ENCODE data around the gene C2orf69. TPM values are rescaled to one million over a fixed set of nuclear protein-coding genes. Genes with fewer than 3 reads are reported as not detected.

Gene C2orf69
- total and polyA plus RNA-seq, 12 donors: 4.4 to 11.4 (median 7.7) TPM

DNA sequence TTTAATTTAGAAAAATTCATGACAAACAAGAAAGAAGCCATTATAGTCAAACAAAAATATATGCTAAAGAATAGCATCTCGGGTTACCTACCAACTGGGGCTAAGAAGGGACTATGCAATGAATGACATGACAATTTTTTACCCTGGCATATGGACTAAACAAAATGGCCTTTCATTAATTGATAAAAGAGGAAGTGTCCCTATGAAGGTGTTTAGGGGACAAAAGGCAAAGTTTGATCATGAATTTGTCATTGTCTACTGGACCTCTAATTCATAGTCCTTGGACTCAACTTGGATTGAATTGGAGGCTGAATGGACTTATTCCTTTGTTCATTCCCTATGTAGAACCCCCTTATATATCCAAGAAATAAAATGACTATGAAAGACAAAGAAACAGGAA lies 57.0 kb downstream of the C2orf69 start:
- no peaks in the 10 kb centered on the region for H3K27me3 ChIP-seq
- H3K4me3 ChIP-seq: no peak overlapping the region
- no peak overlapping the region for H3K27ac ChIP-seq
- peaks cover 0 to 68% (median 19%) of the 10 kb centered on the region in 9 donors for H3K36me3 ChIP-seq
- DNase-seq (no peak), ATAC-seq (no peak)
- WGBS, 2 donors: 88 to 100% methylated on average over 1 of the region's 1 CpG
- H3K9me3 ChIP-seq: no peaks in the 10 kb centered on the region
- H3K4me1 ChIP-seq: no peaks in the 10 kb centered on the region
- no peak for TF ChIP-seq CTCF (IDR thresholded peaks at IDR 0.05)
- intact Hi-C loops (cut with DNase I): no loop called here

DNA sequence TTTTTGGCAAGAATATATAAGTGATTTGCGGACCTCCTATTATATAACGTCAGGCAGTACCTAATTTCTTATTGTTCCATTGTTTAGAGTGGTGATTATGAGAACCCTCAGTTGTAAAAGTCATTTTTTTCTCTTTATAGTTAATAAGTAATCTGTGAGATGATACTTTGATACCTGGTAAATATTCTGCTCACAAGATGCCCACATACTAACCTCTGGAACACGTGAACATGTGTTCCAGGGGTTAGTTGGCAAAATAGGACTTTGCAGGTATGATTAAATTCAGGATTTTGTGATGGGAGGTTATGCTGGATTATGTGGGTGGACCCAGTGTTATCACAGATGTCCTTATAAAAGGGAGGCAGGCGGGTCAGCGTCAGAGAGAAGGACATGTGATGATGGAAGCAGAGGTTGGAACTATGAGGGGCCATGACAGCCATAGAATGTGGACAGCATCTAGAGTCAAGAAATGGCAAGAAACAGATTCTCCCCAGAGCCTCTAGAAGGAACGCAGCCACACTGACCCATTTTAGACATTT lies 61.1 kb downstream of the C2orf69 start:
- 86 to 89% methylated on average over 6 of the region's 6 CpGs for WGBS, 2 donors
- H3K36me3 ChIP-seq: peaks cover 0 to 30% (median 0%) of the 10 kb centered on the region in 9 donors
- H3K9me3 ChIP-seq: no peaks in the 10 kb centered on the region
- intact Hi-C loops (cut with DNase I): loop anchor here in 6 of 10 donors (2.0 to 10.0 kb wide), 3 partner anchors 509 to 733 kb away; no protein-coding TSS in a partner anchor
- no peak overlapping the region for H3K4me3 ChIP-seq
- no peaks in the 10 kb centered on the region for H3K27me3 ChIP-seq
- DNase-seq: no peak
- no peak for ATAC-seq
- TF ChIP-seq CTCF (IDR thresholded peaks at IDR 0.05): no peak
- no peak overlapping the region for H3K27ac ChIP-seq
- no peaks in the 10 kb centered on the region for H3K4me1 ChIP-seq

DNA sequence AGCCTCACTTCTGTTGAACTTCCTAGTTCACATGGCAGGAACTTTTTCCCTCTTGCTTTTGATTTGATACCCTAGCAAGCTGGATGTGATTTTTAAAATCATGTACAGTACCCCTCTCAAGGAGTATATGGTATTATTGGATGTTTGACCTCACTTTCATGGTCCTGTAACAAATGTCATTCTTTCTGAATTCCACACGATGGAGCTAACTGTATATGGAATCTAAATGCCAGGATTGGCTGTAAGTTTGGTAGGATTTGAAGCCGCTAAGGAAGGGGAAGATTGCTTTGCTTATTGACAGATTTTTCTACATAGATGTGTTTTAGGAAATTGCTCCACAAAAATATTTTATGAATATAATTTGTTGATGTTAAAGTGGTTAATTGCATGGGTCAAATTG lies 62.6 kb downstream of the C2orf69 start:
- peak; percentile 11 to 61 (median 50) for TF ChIP-seq CTCF (IDR thresholded peaks at IDR 0.05)
- no peak for DNase-seq
- peak in 4 of 8 donors; percentile 28 to 66 (median 46) for ATAC-seq

DNA sequence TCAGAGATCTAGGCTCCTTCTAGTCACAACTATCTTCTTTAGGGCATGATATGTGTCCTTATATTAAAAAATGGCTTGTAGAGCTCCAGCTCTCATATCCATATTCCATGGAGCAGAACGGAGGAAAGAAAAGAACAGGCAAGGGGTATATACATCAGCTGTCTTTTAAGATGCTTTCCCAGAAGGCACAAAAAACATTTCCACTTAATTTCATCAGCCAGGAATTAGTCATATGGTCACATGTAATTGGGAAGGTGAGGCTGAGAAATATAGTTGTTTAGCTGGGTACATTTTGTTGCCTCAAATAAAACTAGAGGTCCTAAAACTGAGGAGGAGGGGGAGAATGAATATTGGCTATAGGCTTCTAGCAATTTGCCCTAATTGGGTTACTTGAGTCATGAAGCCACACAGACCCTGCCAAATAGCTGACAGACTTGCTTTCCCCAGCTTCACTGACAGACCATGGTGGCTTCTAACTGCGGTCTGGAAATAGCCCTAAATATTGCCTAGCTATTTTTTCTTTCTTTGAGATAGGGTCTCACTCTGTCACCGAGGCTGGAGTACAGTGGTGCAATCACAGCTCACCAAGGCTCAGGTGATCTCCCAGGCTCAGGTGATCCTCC lies 64.3 kb downstream of the C2orf69 start:
- Histone ChIP-seq H3K4me3 (no peak overlapping the region), H3K36me3 (peaks cover 0 to 13% (median 0%) of the 10 kb centered on the region in 9 donors), H3K27ac (no peak overlapping the region), H3K9me3 (no peaks in the 10 kb centered on the region), H3K4me1 (peaks cover 0 to 12% (median 4%) of the 10 kb centered on the region in 9 donors), H3K27me3 (no peaks in the 10 kb centered on the region)
- TF ChIP-seq CTCF (IDR thresholded peaks at IDR 0.05): no peak
- intact Hi-C loops (cut with DNase I): loop anchor here in 7 of 10 donors (5.0 to 10.0 kb wide), 3 partner anchors 719 to 729 kb away; no protein-coding TSS in a partner anchor
- DNase-seq (no peak), ATAC-seq (no peak)
- 90 to 92% methylated on average over 3 of the region's 3 CpGs for WGBS, 2 donors

More for the DNA sequence above, 62.6 kb downstream of the C2orf69 start:
- intact Hi-C loops (cut with DNase I): loop anchor here in 6 of 10 donors (2.0 to 10.0 kb wide), 3 partner anchors 507 to 731 kb away; no protein-coding TSS in a partner anchor
- Histone ChIP-seq H3K4me1 (peaks cover 0 to 3% (median 0%) of the 10 kb centered on the region in 9 donors), H3K27ac (no peak overlapping the region), H3K9me3 (no peaks in the 10 kb centered on the region), H3K36me3 (peaks cover 0 to 28% (median 0%) of the 10 kb centered on the region in 9 donors), H3K4me3 (no peak overlapping the region), H3K27me3 (no peaks in the 10 kb centered on the region)
- WGBS, 2 donors: 33% methylated on average over 2 of the region's 2 CpGs

Other genes with a start within 250 kb of the C2orf69 start
- 1 to 10 TPM; 2.5 to 7.1 (median 4.8) TPM for gene FTCDNL1, start 60.1 kb upstream of the C2orf69 start, total RNA-seq
- gene FTCDNL1, start 60.1 kb upstream of the C2orf69 start, polyA plus RNA-seq: under 1 TPM; 0.44 to 0.59 TPM
- gene TYW5, start 44.2 kb downstream of the C2orf69 start, total RNA-seq: 1 to 10 TPM; 1.9 to 3.5 (median 2.8) TPM
- gene TYW5, start 44.2 kb downstream of the C2orf69 start, polyA plus RNA-seq: 1 to 10 TPM; 2.4 to 2.5 TPM
- gene MAIP1, start 44.3 kb downstream of the C2orf69 start, total RNA-seq: 10 to 100 TPM; 19.4 to 31.0 (median 27.0) TPM
- gene MAIP1, start 44.3 kb downstream of the C2orf69 start, polyA plus RNA-seq: 10 to 100 TPM in 1 of 2 donors, 1 to 10 TPM in 1; 3.7 to 23.1 TPM